ENCODE data around the gene UQCC2.

- no peak for TF ChIP-seq CTCF (IDR thresholded peaks at IDR 0.05)
- TF ChIP-seq POLR2A (IDR thresholded peaks at IDR 0.05): no peak
These were observed 34.0 kb upstream of the UQCC2 start for GRCh38 chr6:33745548-33745947.

Measured in testis (tissue), 2 donors.